ENCODE measurements around the gene HMG20B. TPM values are rescaled to one million over a fixed set of nuclear protein-coding genes. Genes with fewer than 3 reads are reported as not detected.

Gene HMG20B
- polyA plus RNA-seq, 1 of the 3 experiments (the other 2 are of a cell fraction), result 92.0 TPM

DNA sequence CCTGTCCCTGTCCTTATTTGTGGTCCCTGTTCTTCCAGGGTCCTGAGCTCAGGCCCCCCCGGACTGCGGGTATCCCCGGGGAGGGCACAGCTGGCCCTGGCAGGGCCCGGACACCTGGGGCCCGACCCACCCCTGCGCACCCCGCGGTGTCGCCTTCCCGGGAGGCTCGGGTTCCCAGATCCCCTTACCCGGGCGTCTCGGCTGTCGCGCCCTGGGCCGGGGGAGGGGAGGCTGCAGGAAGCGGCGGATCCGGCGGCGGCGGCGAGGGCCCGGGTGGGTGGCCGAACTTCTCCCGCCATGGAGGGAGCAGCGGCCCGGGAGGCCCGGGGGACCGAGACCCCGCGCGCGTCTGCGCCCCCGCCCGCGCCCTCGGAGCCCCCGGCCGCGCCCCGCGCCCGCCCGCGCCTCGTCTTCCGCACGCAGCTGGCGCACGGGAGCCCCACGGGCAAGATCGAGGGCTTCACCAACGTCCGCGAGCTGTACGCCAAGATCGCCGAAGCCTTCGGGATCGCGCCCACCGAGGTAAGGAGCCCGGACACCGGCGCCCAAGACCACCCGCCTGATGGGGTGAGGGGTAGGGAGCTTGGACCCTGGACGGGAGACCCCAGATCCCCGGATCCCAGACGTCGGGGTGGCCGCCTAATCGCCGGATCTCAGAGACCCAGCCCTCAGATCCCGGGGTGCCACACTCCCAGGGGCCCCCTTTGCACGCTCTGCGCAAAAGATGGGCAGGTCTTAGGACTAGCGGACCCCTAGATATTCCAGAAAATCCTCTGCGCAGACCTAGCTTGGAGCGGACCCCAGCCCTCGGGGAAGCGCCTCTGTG lies 12.8 kb downstream of the HMG20B start, which contains the start of gene GIPC3:
GIPC3 (plus strand) TSS at position 178 of the 826 bp plus-strand sequence; CDS start at position 298, 120 bp downstream.
- no peak for TF ChIP-seq RFX5 (IDR thresholded peaks at IDR 0.05; ENCODE audit: low read length)
- no peak for TF ChIP-seq RAD21 (IDR thresholded peaks at IDR 0.05; ENCODE audit: low read length)
- TF ChIP-seq JUND (IDR thresholded peaks at IDR 0.05), result no peak
- TF ChIP-seq MXI1 (IDR thresholded peaks at IDR 0.05; ENCODE audit: low read depth, low read length), result no peak
- TF ChIP-seq TAF1 (IDR thresholded peaks at IDR 0.05; ENCODE audit: borderline replicate concordance, low read depth, low read length), result no peak
- TF ChIP-seq, protein P1, sequence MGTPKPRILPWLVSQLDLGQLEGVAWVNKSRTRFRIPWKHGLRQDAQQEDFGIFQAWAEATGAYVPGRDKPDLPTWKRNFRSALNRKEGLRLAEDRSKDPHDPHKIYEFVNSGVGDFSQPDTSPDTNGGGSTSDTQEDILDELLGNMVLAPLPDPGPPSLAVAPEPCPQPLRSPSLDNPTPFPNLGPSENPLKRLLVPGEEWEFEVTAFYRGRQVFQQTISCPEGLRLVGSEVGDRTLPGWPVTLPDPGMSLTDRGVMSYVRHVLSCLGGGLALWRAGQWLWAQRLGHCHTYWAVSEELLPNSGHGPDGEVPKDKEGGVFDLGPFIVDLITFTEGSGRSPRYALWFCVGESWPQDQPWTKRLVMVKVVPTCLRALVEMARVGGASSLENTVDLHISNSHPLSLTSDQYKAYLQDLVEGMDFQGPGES (IDR thresholded peaks at IDR 0.05; ENCODE audit: low read depth, low read length), result no peak
- TF ChIP-seq, protein P2, sequence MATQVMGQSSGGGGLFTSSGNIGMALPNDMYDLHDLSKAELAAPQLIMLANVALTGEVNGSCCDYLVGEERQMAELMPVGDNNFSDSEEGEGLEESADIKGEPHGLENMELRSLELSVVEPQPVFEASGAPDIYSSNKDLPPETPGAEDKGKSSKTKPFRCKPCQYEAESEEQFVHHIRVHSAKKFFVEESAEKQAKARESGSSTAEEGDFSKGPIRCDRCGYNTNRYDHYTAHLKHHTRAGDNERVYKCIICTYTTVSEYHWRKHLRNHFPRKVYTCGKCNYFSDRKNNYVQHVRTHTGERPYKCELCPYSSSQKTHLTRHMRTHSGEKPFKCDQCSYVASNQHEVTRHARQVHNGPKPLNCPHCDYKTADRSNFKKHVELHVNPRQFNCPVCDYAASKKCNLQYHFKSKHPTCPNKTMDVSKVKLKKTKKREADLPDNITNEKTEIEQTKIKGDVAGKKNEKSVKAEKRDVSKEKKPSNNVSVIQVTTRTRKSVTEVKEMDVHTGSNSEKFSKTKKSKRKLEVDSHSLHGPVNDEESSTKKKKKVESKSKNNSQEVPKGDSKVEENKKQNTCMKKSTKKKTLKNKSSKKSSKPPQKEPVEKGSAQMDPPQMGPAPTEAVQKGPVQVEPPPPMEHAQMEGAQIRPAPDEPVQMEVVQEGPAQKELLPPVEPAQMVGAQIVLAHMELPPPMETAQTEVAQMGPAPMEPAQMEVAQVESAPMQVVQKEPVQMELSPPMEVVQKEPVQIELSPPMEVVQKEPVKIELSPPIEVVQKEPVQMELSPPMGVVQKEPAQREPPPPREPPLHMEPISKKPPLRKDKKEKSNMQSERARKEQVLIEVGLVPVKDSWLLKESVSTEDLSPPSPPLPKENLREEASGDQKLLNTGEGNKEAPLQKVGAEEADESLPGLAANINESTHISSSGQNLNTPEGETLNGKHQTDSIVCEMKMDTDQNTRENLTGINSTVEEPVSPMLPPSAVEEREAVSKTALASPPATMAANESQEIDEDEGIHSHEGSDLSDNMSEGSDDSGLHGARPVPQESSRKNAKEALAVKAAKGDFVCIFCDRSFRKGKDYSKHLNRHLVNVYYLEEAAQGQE (IDR thresholded peaks at IDR 0.05; ENCODE audit: low read depth, low read length), result no peak
- TF ChIP-seq, protein P3, sequence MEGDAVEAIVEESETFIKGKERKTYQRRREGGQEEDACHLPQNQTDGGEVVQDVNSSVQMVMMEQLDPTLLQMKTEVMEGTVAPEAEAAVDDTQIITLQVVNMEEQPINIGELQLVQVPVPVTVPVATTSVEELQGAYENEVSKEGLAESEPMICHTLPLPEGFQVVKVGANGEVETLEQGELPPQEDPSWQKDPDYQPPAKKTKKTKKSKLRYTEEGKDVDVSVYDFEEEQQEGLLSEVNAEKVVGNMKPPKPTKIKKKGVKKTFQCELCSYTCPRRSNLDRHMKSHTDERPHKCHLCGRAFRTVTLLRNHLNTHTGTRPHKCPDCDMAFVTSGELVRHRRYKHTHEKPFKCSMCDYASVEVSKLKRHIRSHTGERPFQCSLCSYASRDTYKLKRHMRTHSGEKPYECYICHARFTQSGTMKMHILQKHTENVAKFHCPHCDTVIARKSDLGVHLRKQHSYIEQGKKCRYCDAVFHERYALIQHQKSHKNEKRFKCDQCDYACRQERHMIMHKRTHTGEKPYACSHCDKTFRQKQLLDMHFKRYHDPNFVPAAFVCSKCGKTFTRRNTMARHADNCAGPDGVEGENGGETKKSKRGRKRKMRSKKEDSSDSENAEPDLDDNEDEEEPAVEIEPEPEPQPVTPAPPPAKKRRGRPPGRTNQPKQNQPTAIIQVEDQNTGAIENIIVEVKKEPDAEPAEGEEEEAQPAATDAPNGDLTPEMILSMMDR (IDR thresholded peaks at IDR 0.05), result no peak
- no peak for TF ChIP-seq RCOR1 (IDR thresholded peaks at IDR 0.05; ENCODE audit: low read length)
- no peak for TF ChIP-seq SMC3 (IDR thresholded peaks at IDR 0.05; ENCODE audit: low read depth, low read length)
- no peak for TF ChIP-seq CHD2 (IDR thresholded peaks at IDR 0.05; ENCODE audit: low read length, partially characterized antibody)
- H3K36me3 ChIP-seq (replicated peaks in 1 of 2; ENCODE audit: control insufficient read depth in 1 of 2, insufficient read depth in 2 of 2, low read length in 1 of 2), result no peaks in the 10 kb centered on the region
- H3K79me2 ChIP-seq (ENCODE audit: insufficient read depth), result no peaks in the 10 kb centered on the region
- WGBS (ENCODE audit: low lambda C conversion rate), result 3% methylated on average over 31 of the region's 84 CpGs
- no peak within 1 kb of the TSS for H3K27ac ChIP-seq (ENCODE audit: low read depth in 2 of 2, low read length in 1 of 2)
- peaks cover 4 to 7% of the 10 kb centered on the region in 2 experiments; a peak in 2 of 4 replicates for H3K4me1 ChIP-seq (ENCODE audit: control insufficient read depth in 1 of 2, insufficient read depth in 2 of 2, low read depth in 1 of 2, low read length in 1 of 2)
- ChIA-PET CTCF (interaction anchor here (0.6 to 3.5 kb wide), 28 partner anchors 10 to 359 kb away, joined by 3 to 49 read pairs (median 5); partner anchors contain the start of gene HMG20B), POLR2A (no interaction called here)
- H2AFZ ChIP-seq (ENCODE audit: low read depth), result peak within 1 kb of the TSS; percentile 65; the same call in 1 of the 2 replicates
- H3K9me2 ChIP-seq, result no peaks in the 10 kb centered on the region
- H3K4me2 ChIP-seq, result 0 out of 2 replicates have a peak within 1 kb of the TSS, but pooled peaks have one; percentile 60
- H3K27me3 ChIP-seq (ENCODE audit: insufficient read depth), result no peaks in the 10 kb centered on the region
- peak; percentile 73 for DNase-seq
- peak within 1 kb of the TSS in 1 of 2 experiments; percentile 26; a peak in 3 of 4 replicates for H3K4me3 ChIP-seq (ENCODE audit: low read depth in 2 of 2, low read length in 1 of 2)
- H3F3A ChIP-seq (replicated peaks; ENCODE audit: insufficient read depth), result peaks cover 9% of the 10 kb centered on the region
- H3K9ac ChIP-seq, result no peak within 1 kb of the TSS
- H4K20me1 ChIP-seq (ENCODE audit: insufficient read depth), result no peaks in the 10 kb centered on the region
- no peaks in the 10 kb centered on the region for H3K9me3 ChIP-seq
